Smooth muscle cell (in vitro differentiated cells): ENCODE data around the gene EMSY. TPM values are rescaled to one million over a fixed set of nuclear protein-coding genes. Genes with fewer than 3 reads are reported as not detected.
A peak's percentile ranks its signal among the peaks of the same experiment; 100 is the strongest.

ENCODE experiments used
- DNase-seq: peaks from one replicate; lab custom pipeline; 2025; ENCODE audit not compliant: unreplicated experiment; lab: John Stamatoyannopoulos, UW
- H2AFZ ChIP-seq: fragments of 200-600 bp; sonication (generic); 2 replicates; pipeline ENCODE4 v1.6.0; 2016; ENCODE audit warnings: antibody characterized with exemption, low read depth, mild to moderate bottlenecking
- H3F3A ChIP-seq: fragments of 200-600 bp; sonication (generic); 2 replicates; pipeline ENCODE4 v1.6.0; 2017; ENCODE audit warnings: antibody characterized with exemption, low read depth
- H3K27ac ChIP-seq: fragments of 200-600 bp; sonication (generic); 2 replicates; pipeline ENCODE4 v1.5.1; 2016; ENCODE audit warnings: low read depth, mild to moderate bottlenecking
- H3K27me3 ChIP-seq: fragments of 200-600 bp; sonication (generic); 2 replicates; pipeline ENCODE4 v1.6.1; 2016; ENCODE audit warnings: low read depth, mild to moderate bottlenecking
- H3K36me3 ChIP-seq: fragments of 200-600 bp; sonication (generic); 2 replicates; pipeline ENCODE4 v1.5.1; 2016; ENCODE audit warnings: low read depth
- H3K4me1 ChIP-seq: fragments of 200-600 bp; sonication (generic); 2 replicates; pipeline ENCODE4 v1.5.1; 2016; ENCODE audit warnings: low read depth
- H3K4me2 ChIP-seq: fragments of 200-600 bp; sonication (generic); 2 replicates; pipeline ENCODE4 v1.6.0; 2016; ENCODE audit warnings: mild to moderate bottlenecking
- H3K4me3 ChIP-seq: fragments of 200-600 bp; sonication (generic); 2 replicates; pipeline ENCODE4 v1.5.1; 2016; ENCODE audit warnings: mild to moderate bottlenecking
- H3K79me2 ChIP-seq: fragments of 200-600 bp; sonication (generic); 2 replicates; pipeline ENCODE4 v1.6.0; 2016; ENCODE audit warnings: low read depth, mild to moderate bottlenecking
- H3K9ac ChIP-seq: fragments of 200-600 bp; sonication (generic); 2 replicates; pipeline ENCODE4 v1.6.0; 2016; ENCODE audit warnings: low read depth
- H3K9me3 ChIP-seq: fragments of 200-600 bp; sonication (generic); replicated peaks from 2 replicates; pipeline ENCODE4 v1.5.1; 2016; ENCODE audit warnings: low read depth
- H4K20me1 ChIP-seq: fragments of 200-600 bp; sonication (generic); 2 replicates; pipeline ENCODE4 v1.6.0; 2016; ENCODE audit warnings: low read depth
- WGBS: methylation state at CpG from one replicate; pipeline ENCODE4 v1.1.7; 2016; ENCODE audit warnings: low lambda C conversion rate; 5-methylcytosine and 5-hydroxymethylcytosine counted together
- polyA plus RNA-seq: library from polyadenylated mRNA; unstranded; fragments of >200 nt; fragmentation: Nextera tagmentation; extraction: Ambion mirVana; gene quantifications from 2 replicates; pipeline ENCODE4 v1.2.1, GENCODE V29; 2016
- total RNA-seq: library from RNA; depleted of rRNA; stranded (reverse); fragments of >200 nt; gene quantifications from 2 replicates; pipeline ENCODE4 v1.2.3, GENCODE V29; 2014
- TF ChIP-seq, protein P1 (sequence below): fragments of 200-600 bp; sonication (generic); IDR thresholded peaks from 2 replicates; pipeline ENCODE4 v1.5.1; 2017; ENCODE audit warnings: borderline replicate concordance, mild to moderate bottlenecking, antibody characterized with exemption; ENCODE audit not compliant: insufficient read depth, poor library complexity, severe bottlenecking

The EMSY gene
- total and polyA plus RNA-seq, 2 experiments from 2014 or later, result 14.5 to 26.0 TPM

DNA sequence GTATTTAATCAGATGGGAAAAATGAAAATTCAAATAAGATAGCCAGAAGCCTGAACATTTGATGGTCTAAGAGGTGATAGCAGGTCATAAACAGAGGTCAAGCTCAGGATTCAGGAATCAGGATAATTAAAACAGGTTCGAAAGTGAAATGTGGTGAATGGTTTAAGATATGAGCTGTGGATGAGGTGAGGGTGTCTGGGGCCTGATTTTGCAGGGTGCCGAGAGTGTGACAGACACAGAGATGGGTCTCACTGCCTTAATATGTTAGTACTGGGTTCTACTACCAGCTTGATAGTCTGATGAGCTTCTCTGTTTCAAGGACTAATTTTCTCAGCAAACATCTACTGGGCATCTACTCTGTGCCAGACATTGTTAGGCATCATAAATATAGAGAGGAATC is 19.9 kb upstream of the EMSY start:
- no peak overlapping the region for H2AFZ ChIP-seq
- WGBS, result 89% methylated on average over 2 of the region's 2 CpGs

DNA sequence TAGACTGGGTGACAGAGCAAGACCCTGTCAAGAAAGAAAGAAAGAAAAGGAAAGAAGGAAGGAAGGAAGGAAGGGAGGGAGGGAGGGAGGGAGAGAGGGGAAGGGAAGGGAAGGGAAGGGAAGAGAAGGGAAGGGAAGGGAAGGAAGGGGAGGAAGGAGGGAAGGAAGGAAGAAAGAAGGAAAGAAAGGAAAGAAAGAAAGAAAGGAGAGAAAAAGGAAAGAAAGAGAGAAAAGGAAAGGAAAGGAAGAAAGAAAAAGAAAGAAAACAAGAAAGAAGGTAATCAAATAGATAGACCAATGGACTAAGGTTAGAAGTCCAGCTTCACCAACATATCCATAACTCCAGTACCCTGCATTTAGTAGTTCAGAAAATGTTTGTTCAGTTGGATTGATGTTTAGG is 18.2 kb upstream of the EMSY start:
- H3K27me3 ChIP-seq, result no peaks in the 10 kb centered on the region
- no peak for DNase-seq
- H3K9ac ChIP-seq, result no peak overlapping the region
- no peaks in the 10 kb centered on the region for H3K36me3 ChIP-seq
- H4K20me1 ChIP-seq, result no peaks in the 10 kb centered on the region
- H3K4me2 ChIP-seq, result no peak overlapping the region
- no peaks in the 10 kb centered on the region for H3K9me3 ChIP-seq
- H3F3A ChIP-seq, result no peaks in the 10 kb centered on the region
- H3K4me3 ChIP-seq, result no peak overlapping the region
- TF ChIP-seq, protein P1, sequence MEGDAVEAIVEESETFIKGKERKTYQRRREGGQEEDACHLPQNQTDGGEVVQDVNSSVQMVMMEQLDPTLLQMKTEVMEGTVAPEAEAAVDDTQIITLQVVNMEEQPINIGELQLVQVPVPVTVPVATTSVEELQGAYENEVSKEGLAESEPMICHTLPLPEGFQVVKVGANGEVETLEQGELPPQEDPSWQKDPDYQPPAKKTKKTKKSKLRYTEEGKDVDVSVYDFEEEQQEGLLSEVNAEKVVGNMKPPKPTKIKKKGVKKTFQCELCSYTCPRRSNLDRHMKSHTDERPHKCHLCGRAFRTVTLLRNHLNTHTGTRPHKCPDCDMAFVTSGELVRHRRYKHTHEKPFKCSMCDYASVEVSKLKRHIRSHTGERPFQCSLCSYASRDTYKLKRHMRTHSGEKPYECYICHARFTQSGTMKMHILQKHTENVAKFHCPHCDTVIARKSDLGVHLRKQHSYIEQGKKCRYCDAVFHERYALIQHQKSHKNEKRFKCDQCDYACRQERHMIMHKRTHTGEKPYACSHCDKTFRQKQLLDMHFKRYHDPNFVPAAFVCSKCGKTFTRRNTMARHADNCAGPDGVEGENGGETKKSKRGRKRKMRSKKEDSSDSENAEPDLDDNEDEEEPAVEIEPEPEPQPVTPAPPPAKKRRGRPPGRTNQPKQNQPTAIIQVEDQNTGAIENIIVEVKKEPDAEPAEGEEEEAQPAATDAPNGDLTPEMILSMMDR, result no peak
- no peak overlapping the region for H3K27ac ChIP-seq
- no peaks in the 10 kb centered on the region for H3K4me1 ChIP-seq
- no peak overlapping the region for H2AFZ ChIP-seq
- H3K79me2 ChIP-seq, result no peaks in the 10 kb centered on the region

More for the DNA sequence above, 19.9 kb upstream of the EMSY start:
- Histone ChIP-seq H3K9ac (no peak overlapping the region), H3K9me3 (no peaks in the 10 kb centered on the region), H3K4me2 (no peak overlapping the region), H3K4me1 (no peaks in the 10 kb centered on the region), H3F3A (no peaks in the 10 kb centered on the region), H3K27ac (no peak overlapping the region), H3K79me2 (no peaks in the 10 kb centered on the region), H3K27me3 (no peaks in the 10 kb centered on the region), H3K4me3 (no peak overlapping the region), H3K36me3 (no peaks in the 10 kb centered on the region), H4K20me1 (no peaks in the 10 kb centered on the region)
- no peak for DNase-seq
- TF ChIP-seq, protein P1, result no peak

DNA sequence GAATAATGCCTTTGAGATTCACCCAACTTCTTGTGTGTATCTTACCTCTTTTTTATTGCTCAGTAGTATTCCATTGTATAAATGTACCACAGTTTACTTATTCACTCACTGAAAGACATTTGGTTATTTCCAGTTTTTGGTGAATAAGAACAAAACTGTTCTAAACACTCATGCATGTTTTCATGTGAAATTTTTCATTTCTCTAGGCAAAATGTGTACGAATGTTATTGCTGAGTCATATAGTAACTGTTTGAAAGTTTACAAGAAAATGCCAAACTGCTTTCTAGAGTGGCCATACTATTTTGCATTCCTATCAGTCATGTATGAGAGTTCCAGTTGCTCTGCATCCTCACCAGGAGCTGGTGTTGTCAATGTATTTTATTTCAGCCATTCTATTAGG is 8.8 kb upstream of the EMSY start:
- 91% methylated on average over 1 of the region's 1 CpG for WGBS
- TF ChIP-seq, protein P1, result no peak
- Histone ChIP-seq H4K20me1 (no peaks in the 10 kb centered on the region), H3K9me3 (no peaks in the 10 kb centered on the region), H3K36me3 (no peaks in the 10 kb centered on the region), H3K4me3 (no peak overlapping the region), H3K9ac (no peak overlapping the region), H3K79me2 (no peaks in the 10 kb centered on the region), H2AFZ (no peak overlapping the region), H3K27me3 (no peaks in the 10 kb centered on the region), H3K27ac (no peak overlapping the region), H3F3A (no peaks in the 10 kb centered on the region), H3K4me1 (no peaks in the 10 kb centered on the region), H3K4me2 (no peak overlapping the region)
- no peak for DNase-seq

DNA sequence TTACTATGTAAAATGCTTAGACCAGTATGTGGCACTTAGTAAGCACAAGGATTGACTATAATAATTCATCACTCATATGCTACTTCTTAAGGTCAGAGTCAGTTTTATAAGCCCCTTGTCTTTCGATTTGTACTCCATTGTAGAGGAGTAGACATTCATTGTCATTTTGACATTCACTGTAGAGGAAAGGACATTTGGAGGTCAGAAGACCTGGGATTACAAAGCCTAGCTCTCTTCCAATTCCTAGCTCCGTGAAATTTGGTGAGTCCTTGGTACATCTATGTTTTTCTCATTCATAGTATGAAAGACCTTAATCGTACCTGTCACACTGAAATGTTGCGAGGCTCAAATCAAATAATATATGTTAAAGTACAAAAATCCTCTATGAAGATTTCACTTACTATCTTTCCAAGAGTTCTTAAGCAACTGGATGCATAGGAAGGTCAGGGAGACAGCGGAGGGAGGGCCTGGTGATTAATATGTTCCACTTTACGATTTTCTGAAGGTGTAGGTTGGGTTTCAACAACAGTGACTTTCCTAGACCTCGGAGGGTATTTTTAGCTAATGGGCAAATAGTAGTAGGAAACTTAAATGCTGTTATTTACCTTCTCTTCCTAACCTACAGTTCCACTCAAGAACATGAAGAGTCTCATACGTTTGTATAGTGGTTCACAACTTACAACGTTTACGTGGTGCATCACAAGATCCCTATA is 1.4 kb upstream of the EMSY start:
- peaks cover 20% of the 10 kb centered on the region for H3K4me1 ChIP-seq
- DNase-seq, result no peak
- H3F3A ChIP-seq, result no peaks in the 10 kb centered on the region
- TF ChIP-seq, protein P1, result no peak
- H3K27ac ChIP-seq, result peak overlapping the region; percentile 92
- H3K9me3 ChIP-seq, result no peaks in the 10 kb centered on the region
- H4K20me1 ChIP-seq, result peaks cover 15% of the 10 kb centered on the region
- peaks cover 34% of the 10 kb centered on the region for H3K79me2 ChIP-seq
- H3K4me3 ChIP-seq, result peak overlapping the region; percentile 99
- H3K36me3 ChIP-seq, result no peaks in the 10 kb centered on the region
- H2AFZ ChIP-seq, result no peak overlapping the region
- peak overlapping the region; percentile 91 for H3K4me2 ChIP-seq
- H3K9ac ChIP-seq, result peak overlapping the region; percentile 94
- 41% methylated on average over 10 of the region's 10 CpGs for WGBS
- H3K27me3 ChIP-seq, result no peaks in the 10 kb centered on the region
